Measurements from ENCODE around the gene ZNF337. TPM values are rescaled to one million over a fixed set of nuclear protein-coding genes. Genes with fewer than 3 reads are reported as not detected.

The ZNF337 gene
- total RNA-seq = 12.5 and 19.6 TPM in 2 replicates

DNA sequence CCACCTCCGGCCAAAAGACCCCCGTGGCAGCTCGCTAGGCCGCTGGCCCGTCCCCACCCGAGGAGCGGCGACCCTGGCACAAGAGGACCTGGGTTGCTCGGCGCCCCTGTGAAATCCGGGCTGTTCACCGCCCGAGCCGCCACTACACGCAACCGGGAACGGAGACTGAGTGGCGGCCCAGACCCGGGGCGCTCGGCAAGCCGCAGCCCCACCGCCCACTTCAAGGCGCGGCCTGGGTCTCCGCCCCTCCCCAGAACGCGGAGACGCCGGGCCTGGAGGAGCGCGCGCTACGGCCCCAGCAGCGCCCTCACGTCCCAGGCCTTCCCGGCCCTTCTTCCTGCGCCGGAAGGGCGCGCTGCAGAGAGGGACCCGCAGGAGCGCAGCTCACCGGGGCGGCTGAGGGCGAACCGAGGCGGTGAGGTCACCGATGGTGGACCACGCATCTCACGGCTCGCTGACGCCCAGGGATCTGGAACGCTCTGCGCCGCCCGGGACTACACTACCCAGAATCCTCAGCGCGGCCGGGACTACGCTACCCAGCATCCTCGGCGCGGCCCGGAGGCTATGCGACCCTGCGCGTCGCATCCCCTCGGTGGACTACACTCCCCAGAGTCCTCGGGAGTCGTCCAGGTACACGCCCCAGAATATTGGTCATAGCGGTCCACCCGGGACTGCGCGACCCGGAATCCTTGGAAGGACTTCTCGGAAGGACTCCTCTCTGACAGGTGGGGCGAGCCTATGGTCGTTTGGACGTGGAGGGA is at the start of gene ZNF337:
ZNF337 (minus strand) TSS at position 483 of the 761 bp plus-strand sequence. CDS start 10,436 bp downstream, outside the sequence.

Other genes starting within 250 kb of the ZNF337 start
- gene NINL, start 111.3 kb downstream of the ZNF337 start, total RNA-seq = 7.6 and 9.3 TPM in 2 replicates
- gene NANP, start 72.8 kb downstream of the ZNF337 start, total RNA-seq = 6.6 and 7.1 TPM in 2 replicates

Data from endothelial cell of coronary artery (primary cell).